Trophoblast cell (in vitro differentiated cells and primary cell): ENCODE results near the gene RRP1B.

Experiments
- DNase-seq, 2 donors: peaks; one replicate each; pipeline ENCODE4 v3.0.0-alpha.2; 2016
- H2AFZ ChIP-seq: 2 replicates; pipeline ENCODE4 v1.6.1; 2013; ENCODE audit warnings: low read length, moderate library complexity, mild to moderate bottlenecking; ENCODE audit not compliant: insufficient read depth, poor library complexity
- H2AK5ac ChIP-seq: 2 replicates; pipeline ENCODE4 v1.6.1; 2013; ENCODE audit warnings: mild to moderate bottlenecking, low read length
- H2BK120ac ChIP-seq: 2 replicates; pipeline ENCODE4 v1.6.1; 2013; ENCODE audit warnings: low read length, mild to moderate bottlenecking, moderate library complexity; ENCODE audit not compliant: insufficient read depth, poor library complexity
- H2BK12ac ChIP-seq: 2 replicates; pipeline ENCODE4 v1.6.1; 2013; ENCODE audit warnings: mild to moderate bottlenecking, low read length, moderate library complexity
- H2BK5ac ChIP-seq: 2 replicates; pipeline ENCODE4 v1.6.1; 2013; ENCODE audit warnings: low read length, low read depth, moderate library complexity, mild to moderate bottlenecking; ENCODE audit not compliant: poor library complexity
- H3K14ac ChIP-seq: 2 replicates; pipeline ENCODE4 v1.6.1; 2013; ENCODE audit warnings: mild to moderate bottlenecking, low read length
- H3K18ac ChIP-seq: 2 replicates; pipeline ENCODE4 v1.6.1; 2013; ENCODE audit warnings: mild to moderate bottlenecking, low read length
- H3K23ac ChIP-seq: 2 replicates; pipeline ENCODE4 v1.6.1; 2013; ENCODE audit warnings: low read length
- H3K27ac ChIP-seq: 2 replicates; pipeline ENCODE4 v1.5.1; 2013; ENCODE audit warnings: low read depth, mild to moderate bottlenecking, inconsistent platforms, low read length, moderate library complexity
- H3K27me3 ChIP-seq: 2 replicates; pipeline ENCODE4 v1.6.1; 2013; ENCODE audit warnings: inconsistent platforms, mild to moderate bottlenecking, low read length, moderate library complexity; ENCODE audit not compliant: insufficient read depth
- H3K36me3 ChIP-seq, 2 experiments: 1 replicate in 1 of 2; 2 replicates in 1 of 2; pipeline ENCODE4 v1.6.1; 2013; ENCODE audit warnings: low read length in 2 of 2, mild to moderate bottlenecking in 2 of 2, moderate library complexity in 1 of 2; ENCODE audit not compliant: insufficient read depth in 2 of 2, control insufficient read depth in 1 of 2
- H3K4ac ChIP-seq: 2 replicates; pipeline ENCODE4 v1.6.1; 2013; ENCODE audit warnings: low read depth, mild to moderate bottlenecking, low read length, moderate library complexity
- H3K4me1 ChIP-seq, 2 experiments: 1 replicate in 1 of 2; 2 replicates in 1 of 2; pipeline ENCODE4 v1.6.1; 2013; ENCODE audit warnings: low read length in 2 of 2, mild to moderate bottlenecking in 2 of 2, moderate library complexity in 1 of 2; ENCODE audit not compliant: insufficient read depth in 2 of 2, control insufficient read depth in 1 of 2
- H3K4me2 ChIP-seq: 2 replicates; pipeline ENCODE4 v1.6.1; 2013; ENCODE audit warnings: inconsistent platforms, mild to moderate bottlenecking, low read length, moderate library complexity
- H3K4me3 ChIP-seq: 2 replicates; pipeline ENCODE4 v1.5.1; 2013; ENCODE audit warnings: mild to moderate bottlenecking, low read depth, low read length, inconsistent platforms
- H3K79me1 ChIP-seq: one replicate; pipeline ENCODE4 v1.6.1; 2013; ENCODE audit warnings: low read length
- H3K79me2 ChIP-seq: 2 replicates; pipeline ENCODE4 v1.6.1; 2013; ENCODE audit warnings: low read length, mild to moderate bottlenecking; ENCODE audit not compliant: control insufficient read depth, insufficient read depth, poor library complexity
- H3K9ac ChIP-seq: 2 replicates; pipeline ENCODE4 v1.6.1; 2013; ENCODE audit warnings: mild to moderate bottlenecking, low read length
- H3K9me3 ChIP-seq: 2 replicates; pipeline ENCODE4 v1.6.1; 2013; ENCODE audit warnings: low read depth, mild to moderate bottlenecking, control low read depth, inconsistent platforms, low read length; ENCODE audit not compliant: insufficient read depth
- H4K12ac ChIP-seq: 2 replicates; pipeline ENCODE4 v1.6.1; 2013; ENCODE audit warnings: low read depth, mild to moderate bottlenecking, low read length, moderate library complexity
- H4K8ac ChIP-seq: 2 replicates; pipeline ENCODE4 v1.6.1; 2013; ENCODE audit warnings: low read depth, mild to moderate bottlenecking, low read length, moderate library complexity
- H4K91ac ChIP-seq: one replicate; pipeline ENCODE4 v1.6.1; 2013; ENCODE audit warnings: low read depth, mild to moderate bottlenecking, low read length, moderate library complexity
- WGBS: extraction: QIAGEN DNeasy Blood & Tissue Kit; methylation state at CpG from one replicate; pipeline ENCODE4 v1.1.7; 2013; ENCODE audit warnings: missing lambda C conversion rate; ENCODE audit not compliant: insufficient read length, insufficient coverage; ENCODE audit errors: extremely low coverage; 5-methylcytosine and 5-hydroxymethylcytosine counted together

Gene RRP1B

DNA sequence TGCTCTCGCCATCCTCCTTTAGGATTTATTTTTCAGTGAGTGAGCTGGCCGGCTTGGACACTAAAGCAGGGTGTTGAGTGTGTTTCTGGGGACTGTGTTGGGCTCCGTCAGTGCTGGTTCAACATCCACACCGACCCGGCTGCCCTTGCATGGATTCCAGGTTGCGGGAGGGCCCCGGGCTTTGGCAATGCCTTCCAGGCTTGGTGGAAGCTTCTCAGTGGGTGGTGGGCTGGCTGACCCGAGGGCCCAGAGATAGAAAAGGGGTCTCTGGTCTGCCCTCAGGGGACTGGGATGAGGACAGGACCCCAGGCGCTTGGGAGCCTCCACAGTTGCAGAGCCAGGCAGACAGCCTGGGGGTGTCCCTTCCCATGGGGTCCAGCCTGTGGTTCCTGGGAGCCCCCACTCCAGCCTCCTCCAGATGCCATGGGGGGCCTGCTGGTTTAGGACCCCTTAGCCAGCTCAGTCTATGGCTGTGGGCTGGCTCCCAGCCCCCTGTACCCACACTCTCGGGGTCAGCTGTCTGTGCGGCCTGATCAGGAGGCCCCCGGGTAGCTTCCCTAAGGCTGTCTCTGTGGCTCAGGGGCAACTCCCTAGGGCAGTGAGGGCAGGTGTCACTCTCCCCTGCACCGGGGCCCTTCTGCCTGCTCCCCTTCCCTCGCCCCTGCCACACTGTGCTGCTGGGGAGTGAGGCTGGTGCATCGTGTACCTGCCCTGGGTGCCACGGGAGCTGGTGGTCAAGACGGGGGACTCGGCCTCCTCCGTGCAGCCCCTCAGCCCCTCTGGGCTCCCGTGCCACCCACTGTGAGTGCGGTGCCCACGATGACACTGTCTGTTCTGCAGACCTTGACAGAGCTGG lies 76.1 kb downstream of the RRP1B start:
- H3K23ac ChIP-seq = no peak overlapping the region
- no peak overlapping the region for H2AFZ ChIP-seq
- H2BK12ac ChIP-seq = no peak overlapping the region
- H2BK120ac ChIP-seq = no peak overlapping the region
- H3K4ac ChIP-seq = no peak overlapping the region
- no peak overlapping the region for H3K18ac ChIP-seq
- DNase-seq = no peak
- no peak overlapping the region for H3K4me2 ChIP-seq
- no peak overlapping the region for H2BK5ac ChIP-seq
- H2AK5ac ChIP-seq = no peak overlapping the region
- H3K4me3 ChIP-seq = no peak overlapping the region
- peaks cover 0 to 4% of the 10 kb centered on the region in 2 experiments for H3K4me1 ChIP-seq
- H4K91ac ChIP-seq = no peak overlapping the region
- WGBS = no CpG with 5 or more reads among the region's 22 CpGs
- H3K27ac ChIP-seq = no peak overlapping the region
- no peak overlapping the region for H4K12ac ChIP-seq
- H4K8ac ChIP-seq = no peak overlapping the region
- H3K79me1 ChIP-seq = no peaks in the 10 kb centered on the region
- no peak overlapping the region for H3K14ac ChIP-seq
- peaks cover 4% of the 10 kb centered on the region for H3K9me3 ChIP-seq
- no peaks in the 10 kb centered on the region for H3K27me3 ChIP-seq
- H3K36me3 ChIP-seq = peaks cover 14 to 16% of the 10 kb centered on the region in 2 experiments
- no peak overlapping the region for H3K9ac ChIP-seq
- H3K79me2 ChIP-seq = no peaks in the 10 kb centered on the region

DNA sequence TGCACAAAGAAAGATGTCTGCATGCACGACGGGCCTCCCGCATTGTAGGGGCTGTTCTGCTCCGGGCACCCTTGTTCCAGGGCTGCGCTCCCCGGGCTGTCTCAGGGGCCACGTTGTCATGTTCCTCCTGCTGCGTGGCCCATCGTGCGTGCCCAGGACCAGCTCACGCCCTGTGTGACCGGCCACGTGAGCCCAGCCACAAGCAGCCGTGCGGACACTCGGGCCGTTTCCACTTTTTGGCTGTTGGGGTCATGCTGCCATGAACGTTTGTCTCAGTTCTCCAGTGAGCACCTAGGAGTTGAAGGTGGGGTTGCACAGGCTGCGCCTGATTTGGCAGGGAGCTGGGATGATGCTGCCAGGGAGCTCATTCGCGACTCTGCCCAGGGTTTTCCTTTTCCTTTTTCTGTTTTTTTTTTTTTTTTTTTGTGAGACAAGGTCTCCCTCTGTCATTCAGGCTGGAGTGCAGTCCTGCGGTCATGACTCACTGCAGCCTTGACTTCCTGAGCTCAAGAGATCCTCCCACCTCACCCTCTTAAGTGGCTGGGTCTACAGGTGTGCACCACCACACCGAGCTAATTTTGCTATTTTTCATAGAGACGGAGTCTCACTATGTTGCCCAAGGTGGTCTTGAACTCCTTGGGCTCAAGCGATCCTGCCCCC lies 77.0 kb downstream of the RRP1B start:
- Histone ChIP-seq H3K18ac (no peak overlapping the region), H3K4ac (no peak overlapping the region), H4K8ac (no peak overlapping the region), H2BK5ac (no peak overlapping the region), H3K14ac (no peak overlapping the region), H2AFZ (no peak overlapping the region), H4K12ac (no peak overlapping the region), H3K9me3 (peaks cover 4% of the 10 kb centered on the region), H4K91ac (no peak overlapping the region), H3K79me1 (no peaks in the 10 kb centered on the region), H2BK120ac (no peak overlapping the region), H3K27me3 (no peaks in the 10 kb centered on the region), H3K27ac (no peak overlapping the region), H3K23ac (no peak overlapping the region), H2AK5ac (no peak overlapping the region), H2BK12ac (no peak overlapping the region), H3K4me2 (no peak overlapping the region), H3K4me3 (no peak overlapping the region), H3K4me1 (peaks cover 0 to 4% of the 10 kb centered on the region in 2 experiments), H3K9ac (no peak overlapping the region), H3K36me3 (peaks cover 14 to 16% of the 10 kb centered on the region in 2 experiments), H3K79me2 (no peaks in the 10 kb centered on the region)
- no peak for DNase-seq
- WGBS = no CpG with 5 or more reads among the region's 25 CpGs

DNA sequence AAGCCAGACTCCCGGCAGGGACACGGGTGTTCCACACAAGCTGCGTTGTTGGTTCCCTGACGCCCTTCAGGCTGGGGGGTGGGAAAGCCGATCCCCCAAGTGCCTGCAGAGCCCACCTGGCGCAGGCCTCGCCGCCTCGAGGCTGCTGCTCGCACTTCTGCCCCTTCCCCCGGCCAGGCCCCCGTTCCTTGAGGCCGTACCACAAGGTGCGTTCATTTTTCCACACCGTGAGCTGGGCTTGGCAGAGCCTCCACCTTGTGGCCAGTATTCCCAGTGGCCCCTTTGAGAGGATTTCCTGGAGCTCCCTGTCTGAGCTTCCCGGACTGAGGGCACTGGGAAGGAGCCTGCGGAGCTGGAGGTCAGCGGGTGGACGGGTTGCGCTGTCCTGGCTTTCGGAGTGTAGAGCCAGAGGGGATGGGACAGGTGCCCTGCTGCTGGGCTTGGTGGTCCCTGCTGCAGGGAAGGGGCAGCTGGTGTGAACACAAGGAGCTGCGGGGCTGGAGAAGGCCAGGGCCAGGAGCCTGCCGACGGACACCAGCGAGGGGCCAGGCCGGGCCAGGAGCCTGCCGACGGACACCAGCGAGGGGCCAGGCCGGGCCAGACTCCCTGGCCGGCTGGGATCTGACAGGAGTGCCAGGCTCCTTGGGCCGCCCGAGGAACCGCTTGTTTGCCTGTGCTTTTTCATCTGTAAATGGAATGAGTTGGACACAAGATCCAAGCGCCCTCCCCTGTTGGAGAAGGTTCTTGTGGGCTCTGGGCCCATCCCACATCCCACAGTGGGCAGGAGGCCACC lies 78.0 kb downstream of the RRP1B start:
- WGBS = no CpG with 5 or more reads among the region's 35 CpGs
- H3K36me3 ChIP-seq = peaks cover 17 to 21% of the 10 kb centered on the region in 2 experiments
- no peak overlapping the region for H3K4ac ChIP-seq
- no peak overlapping the region for H2BK120ac ChIP-seq
- H3K4me1 ChIP-seq = peaks cover 0 to 4% of the 10 kb centered on the region in 2 experiments
- H3K23ac ChIP-seq = no peak overlapping the region
- no peak overlapping the region for H3K14ac ChIP-seq
- H3K18ac ChIP-seq = no peak overlapping the region
- no peak overlapping the region for H2BK12ac ChIP-seq
- H3K9ac ChIP-seq = no peak overlapping the region
- H3K4me2 ChIP-seq = no peak overlapping the region
- no peaks in the 10 kb centered on the region for H3K79me2 ChIP-seq
- H4K12ac ChIP-seq = no peak overlapping the region
- H4K91ac ChIP-seq = no peak overlapping the region
- no peak for DNase-seq
- H2BK5ac ChIP-seq = no peak overlapping the region
- H3K79me1 ChIP-seq = no peaks in the 10 kb centered on the region
- H3K27me3 ChIP-seq = no peaks in the 10 kb centered on the region
- H3K9me3 ChIP-seq = peaks cover 2% of the 10 kb centered on the region
- H3K27ac ChIP-seq = no peak overlapping the region
- H2AFZ ChIP-seq = no peak overlapping the region
- no peak overlapping the region for H2AK5ac ChIP-seq
- no peak overlapping the region for H3K4me3 ChIP-seq
- no peak overlapping the region for H4K8ac ChIP-seq

DNA sequence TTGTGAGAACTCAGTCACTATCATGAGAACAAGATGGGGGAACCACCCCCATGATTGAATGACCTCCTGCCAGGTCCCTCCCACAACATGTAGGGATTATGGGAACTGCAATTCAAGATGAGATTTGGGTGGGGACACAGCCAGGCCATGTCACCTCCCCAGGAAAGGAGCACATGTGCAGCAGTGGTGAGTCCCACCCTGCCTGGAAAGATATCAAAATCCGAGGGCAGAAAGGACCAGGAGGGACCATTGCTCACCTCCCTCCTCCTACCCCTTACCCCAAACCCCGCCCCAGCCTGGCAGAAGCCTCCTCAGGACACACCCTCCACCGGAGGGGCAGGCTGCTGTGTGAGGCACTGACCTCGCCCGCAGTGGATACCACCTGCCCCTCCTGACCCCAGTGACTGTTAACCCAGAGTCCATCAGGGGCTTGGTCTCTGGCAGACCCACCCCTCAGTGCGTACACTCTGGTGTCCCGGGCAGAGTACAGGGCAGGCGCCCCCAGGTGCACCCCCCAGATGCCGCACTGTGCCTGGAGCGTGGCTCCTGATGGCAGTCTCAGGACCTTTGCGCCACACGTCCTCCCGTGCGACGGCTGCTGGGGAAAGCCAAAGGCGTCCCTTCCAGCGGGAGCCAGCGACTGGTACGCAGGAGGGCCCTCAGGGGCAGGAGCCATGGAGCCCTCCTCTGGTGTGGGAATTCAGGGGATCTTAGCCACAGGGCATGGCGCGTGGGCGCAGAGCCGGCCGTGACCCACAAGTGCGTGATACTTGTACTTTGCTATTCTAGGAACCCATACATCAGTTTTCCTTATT lies 80.5 kb downstream of the RRP1B start:
- no peak overlapping the region for H2AFZ ChIP-seq
- no peak overlapping the region for H4K91ac ChIP-seq
- peaks cover 2% of the 10 kb centered on the region for H3K9me3 ChIP-seq
- no peaks in the 10 kb centered on the region for H3K27me3 ChIP-seq
- H3K23ac ChIP-seq = no peak overlapping the region
- H2BK12ac ChIP-seq = no peak overlapping the region
- peaks cover 28 to 31% of the 10 kb centered on the region in 2 experiments for H3K36me3 ChIP-seq
- no peak overlapping the region for H2BK5ac ChIP-seq
- no peak overlapping the region for H4K12ac ChIP-seq
- H3K27ac ChIP-seq = no peak overlapping the region
- H3K4me3 ChIP-seq = no peak overlapping the region
- H3K79me2 ChIP-seq = no peaks in the 10 kb centered on the region
- H3K79me1 ChIP-seq = no peaks in the 10 kb centered on the region
- no peak overlapping the region for H4K8ac ChIP-seq
- peak; percentile 15 to 35 for DNase-seq
- no peaks in the 10 kb centered on the region for H3K4me1 ChIP-seq
- H3K4me2 ChIP-seq = no peak overlapping the region
- H3K18ac ChIP-seq = no peak overlapping the region
- no peak overlapping the region for H2BK120ac ChIP-seq
- no peak overlapping the region for H3K9ac ChIP-seq
- H3K14ac ChIP-seq = no peak overlapping the region
- H3K4ac ChIP-seq = no peak overlapping the region
- no CpG with 5 or more reads among the region's 25 CpGs for WGBS
- H2AK5ac ChIP-seq = no peak overlapping the region
